Glomerular visceral epithelial cell (primary cell): Measurements from ENCODE around the gene ISOC2.
"Not testable (repeated sequence)": the region's sequence is repeated elsewhere in the genome, so short reads cannot be mapped to it uniquely, and the experiment has no call there.

ENCODE experiments used
- DNase-seq: peaks from one replicate; pipeline ENCODE4 v3.0.0-alpha.2; 2016; ENCODE audit errors: extremely low spot score

The ISOC2 gene

DNA sequence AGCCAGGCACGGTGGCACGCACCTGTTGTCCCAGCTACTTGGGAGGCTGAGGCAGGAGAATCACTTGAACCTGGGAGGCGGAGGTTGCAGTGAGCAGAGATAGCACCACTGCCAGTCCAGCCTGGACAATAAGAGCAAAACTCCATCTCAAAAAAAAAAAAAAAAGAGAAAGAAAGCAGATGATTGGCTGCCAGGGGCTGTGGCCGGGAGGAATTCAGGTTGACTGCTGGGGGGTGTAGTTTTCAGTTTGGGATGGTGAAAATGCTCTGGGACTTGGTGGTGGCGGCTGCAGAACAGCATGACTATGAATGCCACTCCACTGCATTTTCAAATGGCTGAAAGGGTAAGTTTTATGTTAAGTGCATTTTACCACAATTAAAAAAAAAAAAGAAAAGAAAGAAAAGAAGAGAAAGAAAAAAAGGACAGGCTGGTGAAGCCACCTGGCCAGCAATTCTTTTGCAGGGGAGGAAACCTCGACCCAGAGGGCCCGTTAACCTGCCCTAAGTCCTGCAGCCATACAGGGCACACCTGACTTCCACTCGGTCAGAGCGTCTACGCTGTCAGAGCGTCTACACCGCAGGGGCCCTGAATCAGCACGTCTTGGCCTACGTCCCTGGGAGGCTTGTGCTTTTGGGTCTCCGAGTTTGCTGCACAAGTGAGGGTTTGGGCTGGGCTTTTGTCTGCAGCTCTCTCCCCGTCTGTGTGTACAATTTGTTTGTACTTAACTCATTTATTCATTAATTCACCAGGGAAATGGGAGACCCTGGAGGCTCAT lies 3.6 kb downstream of the ISOC2 start:
- DNase-seq, result no peak

DNA sequence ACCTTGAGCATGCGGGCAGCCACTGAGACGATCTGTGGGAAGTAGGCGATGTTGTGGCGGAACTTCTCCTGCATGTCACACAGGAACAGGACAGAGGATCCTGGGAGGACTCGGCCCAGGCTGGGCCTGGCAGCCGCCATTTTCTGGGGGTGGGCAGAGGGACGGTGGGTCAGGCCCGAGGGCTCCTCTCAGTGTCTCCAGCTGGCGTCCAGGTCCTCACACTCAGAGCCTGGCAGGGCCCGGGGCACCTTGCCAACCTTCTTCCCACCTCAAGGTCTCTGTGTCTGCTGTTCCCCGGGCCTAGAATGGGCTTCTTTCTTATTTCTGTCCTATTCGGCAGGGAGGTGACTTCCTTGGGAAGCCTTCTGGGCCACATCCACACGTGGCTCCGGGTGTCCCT lies 5.1 kb downstream of the ISOC2 start:
- DNase-seq, result no peak

DNA sequence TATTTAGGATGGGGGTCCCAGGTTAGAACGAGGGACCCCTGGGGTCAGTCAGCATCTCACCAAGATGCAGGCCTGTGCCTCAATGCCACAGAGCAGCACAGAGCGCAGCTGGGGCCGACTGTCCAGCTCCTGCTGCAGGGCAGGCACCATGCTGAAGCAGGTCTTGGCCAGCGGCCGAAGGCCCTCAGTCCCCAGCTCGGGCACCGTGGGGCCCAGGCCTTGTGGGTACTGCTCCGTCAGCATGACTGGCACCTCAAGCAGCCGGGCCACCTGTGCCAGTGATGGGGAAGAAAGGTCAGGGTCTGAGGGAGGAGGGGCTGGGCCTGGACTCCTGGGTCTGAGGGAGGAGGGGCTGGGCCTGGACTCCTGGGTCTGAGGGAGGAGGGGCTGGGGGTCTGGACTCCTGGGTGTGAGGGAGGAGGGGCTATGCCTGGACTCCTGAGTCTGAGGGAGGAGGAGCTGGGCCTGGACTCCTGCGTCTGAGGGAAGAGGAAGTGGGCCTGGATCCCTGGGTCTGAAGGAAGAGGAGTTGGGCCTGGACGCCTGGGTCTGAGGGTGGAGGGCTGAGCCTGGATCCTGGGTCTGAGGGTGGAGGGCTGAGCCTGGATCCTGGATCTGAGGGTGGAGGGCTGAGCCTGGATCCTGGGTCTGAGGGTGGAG lies 5.7 kb downstream of the ISOC2 start:
- DNase-seq, result no peak

DNA sequence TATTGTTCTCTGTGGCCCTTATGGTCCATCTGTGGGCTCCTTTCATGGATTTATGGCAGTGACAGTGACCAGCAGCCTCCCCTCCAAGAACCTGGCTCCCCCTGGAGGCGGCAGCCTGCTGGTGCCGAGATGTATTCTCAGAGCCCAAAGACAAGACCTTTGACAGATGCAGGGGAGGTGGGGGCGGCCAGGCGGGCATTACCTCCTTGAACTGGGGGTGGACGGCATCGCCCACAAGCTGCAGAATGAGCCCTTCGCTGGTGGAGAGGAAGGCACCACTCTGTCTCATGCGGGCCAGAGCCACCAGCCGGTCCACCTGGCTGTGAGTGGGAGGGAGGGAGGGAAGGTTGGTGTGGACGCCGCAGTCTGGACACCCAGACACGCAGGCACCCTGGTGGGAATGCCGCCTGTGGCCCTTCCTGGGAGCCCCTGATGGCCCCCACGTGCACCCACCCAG lies 6.6 kb downstream of the ISOC2 start:
- peak; percentile 52 for DNase-seq

DNA sequence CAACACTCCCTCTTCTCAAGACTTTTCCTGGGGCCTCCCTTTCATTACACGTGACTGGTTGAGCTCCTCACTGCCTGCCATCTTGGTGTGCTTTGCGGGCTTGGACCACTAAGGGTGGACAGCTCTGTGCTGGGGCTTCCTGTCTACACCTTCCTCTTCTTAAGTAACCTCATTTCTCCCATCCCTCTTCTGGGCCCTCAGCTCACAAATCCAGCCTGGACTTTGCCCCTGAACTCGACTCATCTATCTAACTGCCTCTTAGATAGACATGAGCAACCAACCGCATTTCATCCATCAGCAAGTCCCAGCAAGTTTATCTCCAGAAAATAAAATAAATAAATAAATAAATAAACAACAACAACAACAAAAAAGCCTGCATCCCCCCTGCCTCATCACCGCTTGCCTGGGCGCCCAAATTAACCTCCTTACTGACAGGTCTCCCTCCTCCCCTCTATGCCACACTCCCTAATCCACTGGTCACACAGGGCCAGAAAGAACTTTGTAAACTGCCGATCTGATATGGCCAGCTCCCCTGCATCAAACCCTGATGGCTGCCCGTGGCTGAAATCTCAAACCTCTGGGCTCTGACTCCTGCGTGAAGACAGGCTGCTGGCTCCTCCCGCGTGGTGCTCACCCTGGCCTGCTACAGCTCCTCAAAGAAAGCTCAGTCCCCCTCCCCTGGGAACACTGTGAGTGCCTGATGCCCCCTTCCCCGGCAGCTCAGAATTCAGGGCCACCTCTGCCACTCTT lies 7.8 kb downstream of the ISOC2 start:
- no peak for DNase-seq

DNA sequence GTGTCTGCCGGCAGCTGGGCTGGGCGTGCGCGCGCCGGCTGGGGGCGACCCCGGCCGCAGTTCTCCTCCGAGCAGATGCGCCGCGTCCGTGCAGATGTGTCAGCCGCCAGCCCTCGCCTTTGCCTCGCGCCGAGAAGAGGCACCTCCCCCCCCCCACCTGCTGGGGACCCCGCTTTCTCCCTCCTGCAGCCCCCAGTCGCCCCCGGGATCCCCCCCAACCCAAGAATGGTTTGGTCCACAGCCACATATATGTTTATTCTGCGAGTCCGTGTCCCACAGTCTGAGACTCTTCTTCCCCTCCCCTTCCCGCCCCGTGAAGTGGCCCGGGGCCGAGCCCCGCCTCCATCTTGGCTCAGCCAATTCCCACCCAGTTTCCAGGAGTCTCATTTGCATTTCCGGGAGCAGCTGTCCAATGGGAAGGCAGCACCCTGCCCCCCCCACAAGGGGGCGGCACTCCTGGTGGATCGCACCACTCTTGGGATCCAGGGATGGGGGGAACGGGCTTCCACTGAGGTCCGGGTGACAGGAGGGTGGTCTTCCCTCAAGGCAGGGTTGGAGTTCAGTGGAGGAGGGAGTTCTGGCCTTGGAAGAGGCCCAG lies 8.6 kb downstream of the ISOC2 start:
- peak; percentile 44 for DNase-seq

DNA sequence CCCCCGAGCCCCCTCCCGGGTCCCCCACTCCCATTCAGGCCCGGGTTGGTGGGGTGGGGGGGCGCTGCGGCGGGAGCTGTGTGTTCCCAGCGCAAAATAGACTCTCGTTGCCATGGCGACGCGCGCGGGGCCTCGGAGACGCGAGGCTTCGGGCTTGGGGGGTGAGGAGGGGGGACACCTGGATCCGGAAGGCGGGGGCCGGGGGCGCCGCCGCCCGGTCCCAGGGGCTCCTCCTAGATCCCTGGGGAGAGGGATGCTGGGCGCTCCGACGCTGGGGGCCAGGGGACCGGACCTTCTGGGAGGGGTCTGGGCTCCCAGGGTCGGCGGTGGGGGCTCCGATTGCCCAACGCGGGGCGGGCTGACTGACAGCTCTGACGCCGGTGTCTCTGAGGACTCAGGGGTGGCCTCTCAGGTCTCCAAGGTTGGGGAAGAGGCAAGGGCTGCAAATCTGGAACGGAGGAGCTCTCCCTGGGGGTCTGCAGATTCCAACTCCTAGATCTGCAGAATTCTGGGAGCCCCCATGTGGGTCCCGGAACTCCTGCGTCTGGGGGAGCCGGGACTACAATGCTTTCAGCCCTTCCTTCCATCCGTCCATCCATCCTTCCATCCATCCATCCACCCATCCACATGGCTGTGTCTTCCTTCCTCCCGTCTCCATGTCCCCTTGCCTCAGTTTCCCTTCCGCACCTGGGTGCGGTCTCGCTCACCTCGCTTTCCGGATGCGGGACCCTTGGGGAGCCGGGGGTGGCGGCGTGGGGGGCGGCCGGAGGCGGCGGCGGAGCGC lies 9.3 kb downstream of the ISOC2 start:
- no peak for DNase-seq

DNA sequence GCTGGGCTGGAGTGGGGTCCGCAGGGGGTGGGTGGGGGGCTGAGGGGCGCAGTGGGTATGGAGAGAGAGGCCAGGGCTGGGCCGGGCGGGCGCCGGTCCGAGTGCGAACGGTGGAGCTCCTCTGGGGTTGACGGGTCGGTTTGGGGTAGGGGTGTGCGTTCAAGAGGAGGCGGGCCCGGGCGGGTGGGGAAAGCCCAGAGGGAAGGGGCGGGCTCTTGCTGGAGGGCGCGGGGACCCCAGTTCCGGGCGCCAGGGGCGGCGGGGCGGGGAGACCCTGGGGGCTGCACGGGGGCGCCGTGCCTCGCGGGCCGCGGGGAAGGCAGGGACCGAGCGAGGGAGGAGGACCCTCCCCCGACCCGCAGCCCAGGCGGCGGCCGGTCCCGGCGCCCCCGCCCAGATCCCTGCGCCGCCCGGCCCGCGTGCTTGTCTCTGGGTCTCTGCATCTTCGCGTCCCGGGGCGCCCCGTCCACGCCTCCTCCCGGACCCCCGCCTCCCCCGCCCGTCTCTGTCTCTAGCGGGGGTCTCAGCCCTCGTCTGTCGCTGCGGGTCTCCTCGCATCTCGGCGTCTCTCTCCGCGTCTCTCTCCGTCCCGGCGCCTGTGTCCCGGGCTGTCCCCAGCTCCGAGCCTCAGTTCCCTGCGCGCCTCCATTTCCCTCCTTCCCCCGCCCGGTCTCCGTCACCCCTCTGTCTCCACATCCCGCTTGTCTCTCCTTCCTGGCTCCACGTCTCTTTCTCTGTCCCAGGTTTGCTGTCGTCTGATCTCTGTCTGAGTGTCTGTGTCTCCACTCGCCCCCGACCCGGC lies 10.1 kb downstream of the ISOC2 start:
- no peak for DNase-seq

DNA sequence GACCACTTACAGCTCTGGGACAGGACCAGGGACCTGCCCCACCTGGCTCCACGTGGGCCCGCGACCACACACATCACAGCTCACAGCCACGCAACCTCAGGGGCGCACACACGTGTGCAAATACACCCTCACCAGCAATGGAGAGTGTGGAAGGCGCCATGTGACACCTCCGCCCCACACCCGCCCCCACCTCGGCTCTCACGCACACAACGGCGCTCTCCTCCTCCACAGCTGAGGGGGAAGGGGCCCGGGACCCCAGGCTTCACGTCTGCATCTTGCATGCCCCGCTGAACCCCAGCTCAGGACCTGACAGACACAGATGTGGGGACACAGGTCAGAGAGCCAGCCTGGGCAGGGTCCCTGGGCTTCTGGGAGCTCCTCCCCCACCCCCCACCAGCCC lies 12.0 kb downstream of the ISOC2 start:
- DNase-seq, result no peak

DNA sequence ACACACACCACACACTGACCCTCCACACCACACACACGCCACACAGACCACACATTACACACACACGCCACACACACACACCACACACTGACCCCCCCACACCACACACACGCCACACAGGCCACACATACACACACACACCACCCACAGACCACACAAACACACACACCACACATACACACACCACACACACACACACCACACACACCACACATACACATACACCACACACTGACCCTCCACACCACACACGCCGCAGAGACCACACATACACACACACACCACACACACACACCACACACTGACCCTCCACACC lies 13.3 kb downstream of the ISOC2 start:
- DNase-seq, result not testable (repeated sequence)

DNA sequence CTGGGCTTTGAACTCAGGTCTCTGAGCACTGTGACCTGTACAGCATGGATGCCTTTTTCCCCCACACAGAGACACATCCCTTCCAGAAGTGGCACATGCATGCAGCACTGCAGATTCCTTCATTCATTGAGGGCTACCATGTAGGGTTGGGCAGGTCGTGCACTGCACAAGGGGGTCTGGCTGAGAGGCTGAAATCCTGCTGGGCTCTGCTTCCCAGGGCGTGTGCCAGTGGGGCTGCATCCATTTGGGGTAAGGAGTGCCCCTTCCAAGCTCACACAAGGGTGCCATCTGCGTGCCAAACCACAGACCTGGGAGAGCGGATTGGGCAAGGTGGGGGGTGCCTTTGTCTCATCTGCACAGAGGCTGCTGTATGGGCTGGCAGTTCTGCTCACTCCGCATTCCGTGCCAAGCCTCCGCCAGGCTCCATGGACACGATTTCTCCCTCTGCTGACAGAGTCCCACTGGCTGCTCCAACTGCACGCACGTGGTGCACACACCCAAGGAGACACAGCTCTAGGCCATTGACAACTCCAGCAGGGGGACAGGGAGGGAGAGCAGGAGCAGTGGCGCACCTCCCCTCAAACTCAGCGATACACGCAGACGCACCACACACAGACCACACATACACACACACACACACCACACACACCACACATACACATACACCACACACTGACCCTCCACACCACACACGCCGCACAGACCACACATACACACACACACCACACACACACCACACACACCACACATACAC lies 13.8 kb downstream of the ISOC2 start:
- peak; percentile 50 for DNase-seq

DNA sequence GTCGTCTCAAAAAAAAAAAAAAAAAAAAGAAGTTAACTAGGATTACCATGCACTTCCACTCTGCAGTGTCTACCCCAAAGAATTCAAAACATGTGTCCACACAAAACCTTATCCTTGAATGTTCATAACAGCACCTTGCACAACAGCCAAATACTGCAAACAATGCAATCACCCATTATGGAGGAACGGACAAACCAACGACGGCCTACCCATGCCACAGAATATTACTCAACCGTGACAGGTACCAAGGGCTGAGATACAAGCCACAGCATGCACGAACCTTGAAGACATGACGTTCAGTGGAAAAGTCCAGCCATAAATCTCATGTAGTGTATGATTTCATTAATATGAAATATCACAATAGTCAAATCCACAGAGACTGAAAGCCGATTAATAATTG lies 15.4 kb downstream of the ISOC2 start:
- peak; percentile 37 for DNase-seq

DNA sequence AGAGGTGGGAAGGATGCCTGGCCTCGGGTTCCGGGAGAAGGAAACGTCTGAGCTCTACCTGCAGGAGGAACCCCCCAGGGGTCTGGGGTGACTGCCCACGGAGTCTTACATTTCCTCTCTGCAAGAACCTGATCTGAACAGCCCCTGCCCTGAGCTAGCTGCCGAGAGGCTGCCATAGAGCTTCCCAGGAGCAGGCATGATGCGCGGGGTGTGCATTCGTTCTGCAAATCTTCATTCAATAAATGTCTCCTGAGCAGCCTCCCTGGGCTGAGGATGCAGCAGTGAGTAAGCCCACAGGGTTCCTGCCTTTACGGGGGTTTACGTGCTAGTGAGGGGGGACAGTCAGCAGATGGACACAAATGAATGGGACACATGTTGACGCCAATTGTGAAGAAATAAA lies 16.8 kb downstream of the ISOC2 start:
- no peak for DNase-seq

DNA sequence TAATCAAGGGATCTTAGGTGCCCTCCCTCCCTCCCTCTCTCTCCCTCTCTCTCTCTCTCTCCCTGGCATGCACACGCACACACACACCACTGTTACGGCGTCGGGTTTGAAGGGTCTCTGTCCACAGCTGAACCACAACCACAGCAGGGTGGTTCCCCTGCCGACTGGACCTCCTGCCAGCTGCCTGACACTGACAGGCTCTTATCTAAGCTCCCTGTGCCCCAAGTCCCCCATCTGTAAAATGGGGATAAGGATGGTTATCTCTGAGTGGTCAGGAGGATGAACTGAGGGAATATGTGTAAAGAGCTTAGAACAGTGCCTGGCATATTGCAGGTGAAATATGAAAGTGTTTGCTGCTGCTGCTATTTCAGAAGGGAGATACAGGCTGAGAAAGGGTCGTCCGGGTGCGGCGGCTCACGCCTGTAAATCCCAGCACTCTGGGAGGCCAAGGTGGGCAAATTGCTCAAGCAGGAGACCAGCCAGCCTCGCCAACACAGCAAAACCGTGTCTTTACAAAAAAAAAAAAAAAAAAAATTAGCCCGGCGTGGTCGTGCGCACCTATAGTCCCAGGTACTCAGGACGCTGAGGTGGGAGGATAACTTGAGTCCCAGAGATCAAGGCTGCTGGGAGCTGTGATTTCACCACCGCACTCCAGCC lies 17.5 kb downstream of the ISOC2 start:
- no peak for DNase-seq

DNA sequence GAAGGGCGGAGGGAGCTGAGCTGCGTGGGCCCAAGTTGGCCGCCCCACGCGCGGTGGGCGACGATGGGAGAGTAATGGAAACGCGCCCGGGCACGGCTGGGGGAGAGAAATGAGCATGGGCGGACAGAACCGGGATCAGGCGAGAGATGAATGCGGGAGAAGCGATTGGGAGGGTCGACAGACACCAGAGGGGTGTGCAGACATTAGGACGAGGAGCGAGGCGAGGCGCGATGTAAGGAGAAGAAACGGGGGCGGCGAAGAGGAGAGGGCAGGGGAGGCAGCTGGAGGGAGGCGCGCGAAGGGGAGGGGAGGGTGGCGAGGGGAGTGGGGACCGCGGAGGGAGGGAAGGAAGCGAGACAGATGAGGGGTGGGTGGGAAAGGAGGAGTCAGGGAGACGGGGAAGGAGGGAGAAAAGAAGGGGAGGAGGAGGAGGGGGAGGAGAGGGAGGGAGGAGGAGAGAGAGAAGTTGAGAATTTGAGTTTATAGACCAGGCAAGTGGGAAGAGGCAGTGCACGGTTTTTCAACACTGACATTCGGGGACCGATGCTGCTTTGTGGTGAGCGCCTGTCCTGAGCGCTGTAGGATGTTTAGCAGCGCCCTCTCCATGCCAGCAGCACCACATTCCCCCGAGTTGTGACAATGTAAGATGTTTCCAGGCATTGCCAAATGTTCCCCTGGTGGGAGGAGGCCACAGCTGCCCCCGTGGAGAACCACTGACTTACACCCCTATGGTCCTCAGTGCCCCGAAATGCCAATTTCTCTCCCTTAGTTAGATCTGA lies 18.2 kb downstream of the ISOC2 start, which contains the start of gene SHISA7:
Gene SHISA7 (minus strand): TSS at position 256 of the 779 bp plus-strand sequence. CDS start 437 bp downstream, outside the sequence.
- no peak for DNase-seq

DNA sequence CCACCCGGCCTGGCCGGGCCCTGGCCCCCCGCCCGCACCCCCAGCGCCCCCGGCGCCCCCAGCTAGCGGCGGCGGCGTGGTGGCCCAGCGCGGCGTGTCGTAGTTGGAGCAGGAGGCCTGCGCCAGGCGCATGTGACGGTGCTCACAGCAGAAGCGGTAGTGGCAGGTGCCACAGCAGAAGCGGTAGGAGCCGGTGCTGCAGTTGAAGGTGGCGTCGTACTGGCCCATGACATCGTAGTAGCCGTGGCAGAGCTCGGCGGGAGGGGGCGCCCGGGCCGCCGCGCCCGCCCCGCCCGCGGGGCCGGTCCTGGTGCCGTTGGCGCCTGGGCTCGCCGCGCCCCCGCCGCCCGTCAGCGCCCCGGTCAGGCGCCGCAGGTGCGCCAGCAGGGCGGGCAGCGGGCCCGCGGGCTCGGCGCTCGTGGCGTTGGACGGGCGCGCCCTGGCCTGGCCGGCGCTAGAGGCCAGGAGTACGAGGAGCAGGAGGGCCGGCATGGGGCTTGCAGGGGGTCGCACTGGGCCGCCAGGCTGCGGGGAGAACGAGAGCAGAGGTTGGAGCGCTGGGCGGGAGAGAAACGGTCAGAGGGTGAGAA lies 19.0 kb downstream of the ISOC2 start:
- DNase-seq, result no peak

DNA sequence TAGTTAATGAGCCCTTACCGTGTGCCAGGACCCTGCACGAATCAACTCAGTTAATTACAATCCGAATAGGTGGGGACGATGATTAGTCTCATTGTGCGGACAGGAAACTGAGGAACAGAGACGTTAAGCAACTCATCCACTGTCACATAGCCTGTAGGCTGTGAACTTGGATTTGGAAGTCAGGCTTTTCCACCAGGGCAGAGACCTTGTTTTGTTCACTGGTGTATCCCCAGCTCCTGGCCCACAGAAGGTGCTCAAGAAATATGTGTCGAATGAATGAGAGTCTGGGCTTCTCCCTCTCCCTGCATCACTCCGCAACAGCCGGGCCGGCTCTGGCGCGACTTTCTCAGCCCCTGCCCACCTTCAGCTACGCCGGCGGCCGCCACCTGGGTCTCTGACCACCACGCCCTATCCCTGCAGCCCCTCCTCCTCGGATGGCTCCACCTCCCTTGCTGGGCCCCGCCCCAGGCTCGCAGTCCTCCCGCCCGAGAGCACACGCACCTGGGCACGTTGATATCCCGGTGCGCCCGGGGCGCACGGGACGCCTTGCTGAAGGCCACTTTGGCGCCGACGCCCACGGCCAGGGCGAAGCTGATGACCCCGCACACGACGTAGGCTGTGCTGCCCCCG lies 19.6 kb downstream of the ISOC2 start:
- no peak for DNase-seq

DNA sequence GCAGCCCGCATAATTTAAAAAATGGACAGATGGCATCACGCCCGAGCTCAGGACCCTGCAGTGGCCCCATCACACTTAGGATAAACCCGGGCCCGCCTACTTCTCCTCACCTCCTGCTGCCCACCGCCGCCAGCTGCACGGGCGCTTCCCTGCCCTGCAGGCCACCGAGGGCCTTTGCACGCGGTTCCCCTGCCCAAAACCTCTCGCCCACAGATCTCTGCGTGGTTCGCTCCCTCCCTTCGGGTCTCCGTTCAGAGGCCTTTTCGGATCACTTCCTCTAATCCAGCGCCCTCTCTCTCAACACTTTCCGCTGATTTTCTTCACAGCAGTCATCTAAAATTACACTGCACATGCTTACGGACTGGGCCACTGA lies 20.1 kb downstream of the ISOC2 start:
- DNase-seq, result no peak
